ENCODE results near the gene TMEM135. TPM values are rescaled to one million over a fixed set of nuclear protein-coding genes. Genes with fewer than 3 reads are reported as not detected.

The TMEM135 gene
- total RNA-seq, 1 donor from 2014 or later = 33.9 TPM

DNA sequence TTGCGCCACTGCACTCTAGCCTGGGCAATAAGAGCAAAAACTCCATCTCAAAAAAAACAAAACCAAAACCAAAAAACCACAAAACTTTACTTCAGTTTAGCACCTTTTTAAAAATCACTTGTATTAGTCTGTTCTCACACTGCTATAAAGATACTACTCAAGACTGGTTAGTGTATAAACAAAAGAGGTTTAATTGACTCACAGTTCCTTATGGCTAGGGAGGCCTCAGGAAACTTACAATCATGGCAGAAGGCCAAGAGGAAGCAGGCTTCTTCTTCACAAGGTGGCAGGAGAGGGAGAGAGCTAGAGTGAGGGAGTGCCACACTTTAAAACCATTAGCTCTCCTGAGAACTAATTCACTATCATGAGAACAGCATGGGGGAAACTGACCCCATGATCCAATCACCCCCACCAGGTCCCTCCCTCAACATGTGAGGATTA is 261.3 kb downstream of the TMEM135 start:
- Mint-ChIP-seq H3K27me3 (no peaks in the 10 kb centered on the region), H3K9me3 (no peaks in the 10 kb centered on the region), H3K4me3 (no peak overlapping the region), H3K27ac (no peak overlapping the region), H3K36me3 (peaks cover 12% of the 10 kb centered on the region), H3K4me1 (ENCODE audit: unreplicated experiment) (peaks cover 9% of the 10 kb centered on the region)
- DNase-seq (ENCODE audit: extremely low spot score, unreplicated experiment) = no peak
- TF ChIP-seq, protein P1, sequence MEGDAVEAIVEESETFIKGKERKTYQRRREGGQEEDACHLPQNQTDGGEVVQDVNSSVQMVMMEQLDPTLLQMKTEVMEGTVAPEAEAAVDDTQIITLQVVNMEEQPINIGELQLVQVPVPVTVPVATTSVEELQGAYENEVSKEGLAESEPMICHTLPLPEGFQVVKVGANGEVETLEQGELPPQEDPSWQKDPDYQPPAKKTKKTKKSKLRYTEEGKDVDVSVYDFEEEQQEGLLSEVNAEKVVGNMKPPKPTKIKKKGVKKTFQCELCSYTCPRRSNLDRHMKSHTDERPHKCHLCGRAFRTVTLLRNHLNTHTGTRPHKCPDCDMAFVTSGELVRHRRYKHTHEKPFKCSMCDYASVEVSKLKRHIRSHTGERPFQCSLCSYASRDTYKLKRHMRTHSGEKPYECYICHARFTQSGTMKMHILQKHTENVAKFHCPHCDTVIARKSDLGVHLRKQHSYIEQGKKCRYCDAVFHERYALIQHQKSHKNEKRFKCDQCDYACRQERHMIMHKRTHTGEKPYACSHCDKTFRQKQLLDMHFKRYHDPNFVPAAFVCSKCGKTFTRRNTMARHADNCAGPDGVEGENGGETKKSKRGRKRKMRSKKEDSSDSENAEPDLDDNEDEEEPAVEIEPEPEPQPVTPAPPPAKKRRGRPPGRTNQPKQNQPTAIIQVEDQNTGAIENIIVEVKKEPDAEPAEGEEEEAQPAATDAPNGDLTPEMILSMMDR (conservative IDR thresholded peaks at IDR 0.05) = no peak

DNA sequence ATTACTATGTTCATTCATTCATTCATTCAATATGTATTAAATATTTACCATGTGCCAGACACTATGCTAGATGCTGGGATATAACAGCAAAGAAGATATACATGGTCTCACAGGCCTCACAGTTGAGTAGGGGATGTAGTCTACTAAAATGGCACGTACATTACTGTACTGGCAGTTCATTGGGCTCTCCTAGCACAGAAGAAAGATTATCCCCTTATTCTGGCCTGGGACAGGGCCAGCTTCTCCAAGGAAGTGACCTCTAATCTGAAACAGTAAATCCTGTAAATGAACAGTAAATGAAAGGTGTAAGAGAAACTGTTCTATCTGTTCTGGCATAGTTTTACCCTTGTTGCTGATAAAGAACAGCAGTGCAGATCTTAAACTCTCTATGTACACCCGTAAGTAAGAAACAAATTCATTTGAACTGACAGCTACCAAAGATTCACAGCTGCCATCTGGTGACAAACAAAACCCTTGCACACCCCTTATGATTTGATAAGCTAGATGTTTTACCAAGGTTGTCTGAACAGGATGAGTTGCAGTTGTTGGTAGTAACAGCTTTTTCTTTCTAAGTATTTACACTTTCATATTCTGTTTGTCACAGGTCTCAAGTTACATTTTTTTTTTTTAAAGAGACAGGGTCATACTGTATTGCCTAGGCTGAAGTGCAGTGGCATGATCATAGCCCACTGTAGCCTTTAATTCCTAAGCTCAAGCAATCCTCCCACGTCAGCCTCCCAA is 263.1 kb downstream of the TMEM135 start:
- no peak overlapping the region for H3K27ac Mint-ChIP-seq
- H3K9me3 Mint-ChIP-seq = no peaks in the 10 kb centered on the region
- TF ChIP-seq, protein P1 (conservative IDR thresholded peaks at IDR 0.05) = no peak
- peaks cover 12% of the 10 kb centered on the region for H3K36me3 Mint-ChIP-seq
- DNase-seq (ENCODE audit: extremely low spot score, unreplicated experiment) = no peak
- no peaks in the 10 kb centered on the region for H3K27me3 Mint-ChIP-seq
- peaks cover 9% of the 10 kb centered on the region for H3K4me1 Mint-ChIP-seq (ENCODE audit: unreplicated experiment)
- H3K4me3 Mint-ChIP-seq = no peak overlapping the region

- H3K27me3 Mint-ChIP-seq = no peaks in the 10 kb centered on the region
- no peak for DNase-seq (ENCODE audit: extremely low spot score, unreplicated experiment)
- no peak overlapping the region for H3K4me3 Mint-ChIP-seq
- peaks cover 14% of the 10 kb centered on the region for H3K36me3 Mint-ChIP-seq
- no peak overlapping the region for H3K27ac Mint-ChIP-seq
- no peaks in the 10 kb centered on the region for H3K9me3 Mint-ChIP-seq
- H3K4me1 Mint-ChIP-seq (ENCODE audit: unreplicated experiment) = peaks cover 9% of the 10 kb centered on the region
- TF ChIP-seq, protein P1 (conservative IDR thresholded peaks at IDR 0.05) = no peak
Observed at GRCh38 chr11:87301785-87302540, 264.2 kb downstream of the TMEM135 start.

- Mint-ChIP-seq H3K9me3 (no peaks in the 10 kb centered on the region), H3K36me3 (peaks cover 13% of the 10 kb centered on the region), H3K27me3 (no peaks in the 10 kb centered on the region), H3K4me1 (ENCODE audit: unreplicated experiment) (no peaks in the 10 kb centered on the region), H3K4me3 (no peak overlapping the region), H3K27ac (no peak overlapping the region)
- TF ChIP-seq, protein P1 (conservative IDR thresholded peaks at IDR 0.05) = no peak
- no peak for DNase-seq (ENCODE audit: extremely low spot score, unreplicated experiment)
Observed at GRCh38 chr11:87304412-87304811, 266.7 kb downstream of the TMEM135 start.

DNA sequence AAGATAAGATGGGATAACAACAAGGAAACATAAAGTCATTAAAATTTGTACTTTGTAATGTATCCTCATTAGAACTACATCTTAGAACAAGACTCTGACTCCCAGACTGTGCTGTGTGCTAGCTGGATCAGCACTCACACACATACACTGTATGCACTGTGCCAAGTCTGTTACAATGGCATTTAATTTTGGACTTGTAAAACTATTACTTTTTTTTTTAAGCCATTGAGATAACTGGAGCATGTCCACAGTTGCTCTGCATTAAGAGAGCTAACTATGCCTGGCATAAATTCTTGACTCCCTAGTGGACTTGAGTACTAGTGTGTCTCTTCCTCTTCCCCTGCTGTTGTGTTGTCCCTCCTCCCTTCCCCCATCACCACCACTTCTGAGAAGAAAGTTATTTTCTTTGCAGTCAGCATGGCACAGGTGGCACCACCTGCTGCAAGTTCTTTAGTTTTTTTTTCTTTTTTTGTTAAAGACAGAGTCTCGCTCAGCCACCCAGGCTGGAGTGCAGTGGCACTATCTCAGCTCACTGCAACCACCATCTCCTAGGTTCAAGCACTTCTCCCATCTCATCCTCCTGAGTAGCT is 268.6 kb downstream of the TMEM135 start:
- Mint-ChIP-seq H3K27me3 (no peaks in the 10 kb centered on the region), H3K9me3 (no peaks in the 10 kb centered on the region), H3K36me3 (peaks cover 18% of the 10 kb centered on the region), H3K27ac (no peak overlapping the region), H3K4me1 (ENCODE audit: unreplicated experiment) (no peaks in the 10 kb centered on the region), H3K4me3 (no peak overlapping the region)
- TF ChIP-seq, protein P1 (conservative IDR thresholded peaks at IDR 0.05) = no peak
- no peak for DNase-seq (ENCODE audit: extremely low spot score, unreplicated experiment)

All from type B pancreatic cell (in vitro differentiated cells).